Measurements from ENCODE around the gene PRPF38A. TPM values are rescaled to one million over a fixed set of nuclear protein-coding genes. Genes with fewer than 3 reads are reported as not detected.

Gene PRPF38A
- total RNA-seq, 2 donors from 2014 or later, result 97.5 to 104 TPM

Other genes with a start within 250 kb of the PRPF38A start
- gene CC2D1B, start 38.4 kb upstream of the PRPF38A start, total RNA-seq, result 10 to 100 TPM; 25.9 to 30.2 TPM
- gene ORC1, start 179 bp upstream of the PRPF38A start, total RNA-seq, result 10 to 100 TPM; 42.4 to 56.5 TPM
- 100 to 1,000 TPM in 1 of 2 donors, 10 to 100 TPM in 1; 81.0 to 111 TPM for gene TUT4, start 148.5 kb downstream of the PRPF38A start, total RNA-seq
- gene GPX7, start 197.8 kb downstream of the PRPF38A start, total RNA-seq, result 10 to 100 TPM; 13.8 to 23.0 TPM
- gene SHISAL2A, start 228.6 kb downstream of the PRPF38A start, total RNA-seq, result 10 to 100 TPM in 1 of 2 donors, 1 to 10 TPM in 1; 9.0 to 12.6 TPM